Peyer's patch (tissue), 4 donors: ENCODE results near the gene TUBE1. TPM values are rescaled to one million over a fixed set of nuclear protein-coding genes. Genes with fewer than 3 reads are reported as not detected.

Experiments
- DNase-seq, 3 donors: peaks; one replicate each; pipeline ENCODE4 v3.0.0-alpha.2; 2017 to 2019
- H3K27ac ChIP-seq, 4 donors: fragments of 200-600 bp; sonication (generic); one replicate each; pipeline ENCODE4 v1.5.1; 2016 to 2019
- H3K27me3 ChIP-seq, 2 donors: fragments of 200-600 bp; sonication (generic); one replicate each; pipeline ENCODE4 v1.5.1; 2019
- H3K36me3 ChIP-seq, 3 donors: fragments of 200-600 bp; sonication (generic); one replicate each; pipeline ENCODE4 v1.5.1; 2016 to 2019
- H3K4me1 ChIP-seq, 4 donors: fragments of 200-600 bp; sonication (generic); one replicate each; pipeline ENCODE4 v1.5.1; 2016 to 2019
- H3K4me3 ChIP-seq, 4 donors: fragments of 200-600 bp; sonication (generic); 1 replicate in 3 of 4; 2 replicates in 1 of 4; pipeline ENCODE4 v1.5.1; 2016 to 2019; ENCODE audit warnings: mild to moderate bottlenecking in 1 of 4
- H3K9me3 ChIP-seq, 4 donors: fragments of 200-600 bp; sonication (generic); one replicate each; pipeline ENCODE4 v1.5.1; 2016 to 2019; ENCODE audit warnings: mild to moderate bottlenecking in 1 of 4
- POLR2A ChIP-seq, 2 donors: fragments of 450-650 bp; IDR thresholded peaks; one replicate each; pipeline ENCODE4 v1.5.1; 2017; ENCODE audit warnings: antibody characterized with exemption in 2 of 2, mild to moderate bottlenecking in 2 of 2, moderate library complexity in 2 of 2
- total RNA-seq, 4 donors: library from RNA; depleted of rRNA; stranded (reverse); fragments of >200 nt; gene quantifications; one replicate each; pipeline ENCODE4 v1.1.0, GENCODE V29; 2016
- TF ChIP-seq, protein P1 (sequence below), 6 experiments: fragments of 450-650 bp in 4 of 6; fragments of 200-600 bp in 2 of 6; sonication (generic) in 1 of 6; IDR thresholded peaks; one replicate each; pipeline ENCODE4 v1.5.1; 2017 to 2019; ENCODE audit warnings: antibody characterized with exemption in 6 of 6, mild to moderate bottlenecking in 3 of 6, moderate library complexity in 1 of 6

Gene TUBE1
- total RNA-seq, 4 donors from 2014 or later = 20.1 to 46.2 (median 24.9) TPM

DNA sequence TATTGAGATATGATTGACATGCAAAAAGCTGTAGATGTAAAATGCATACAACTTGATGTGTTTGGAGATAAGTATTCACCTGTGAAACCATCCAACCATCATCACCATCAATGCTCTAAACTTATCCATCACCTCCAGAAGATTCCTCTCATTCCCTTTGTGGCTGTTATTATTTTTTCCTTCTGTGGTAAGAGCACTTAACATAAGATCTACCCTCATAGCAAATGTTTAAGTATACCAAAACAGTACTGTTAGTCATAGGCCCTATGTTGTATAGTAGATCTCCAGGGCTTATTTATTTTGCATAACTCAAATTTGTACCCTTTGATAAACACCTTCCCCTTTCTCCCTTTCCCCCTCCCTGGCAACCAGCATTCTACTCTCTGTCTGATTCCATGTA is 64.5 kb downstream of the TUBE1 start:
- no peak overlapping the region for H3K4me3 ChIP-seq
- DNase-seq = no peak
- TF ChIP-seq, protein P1, sequence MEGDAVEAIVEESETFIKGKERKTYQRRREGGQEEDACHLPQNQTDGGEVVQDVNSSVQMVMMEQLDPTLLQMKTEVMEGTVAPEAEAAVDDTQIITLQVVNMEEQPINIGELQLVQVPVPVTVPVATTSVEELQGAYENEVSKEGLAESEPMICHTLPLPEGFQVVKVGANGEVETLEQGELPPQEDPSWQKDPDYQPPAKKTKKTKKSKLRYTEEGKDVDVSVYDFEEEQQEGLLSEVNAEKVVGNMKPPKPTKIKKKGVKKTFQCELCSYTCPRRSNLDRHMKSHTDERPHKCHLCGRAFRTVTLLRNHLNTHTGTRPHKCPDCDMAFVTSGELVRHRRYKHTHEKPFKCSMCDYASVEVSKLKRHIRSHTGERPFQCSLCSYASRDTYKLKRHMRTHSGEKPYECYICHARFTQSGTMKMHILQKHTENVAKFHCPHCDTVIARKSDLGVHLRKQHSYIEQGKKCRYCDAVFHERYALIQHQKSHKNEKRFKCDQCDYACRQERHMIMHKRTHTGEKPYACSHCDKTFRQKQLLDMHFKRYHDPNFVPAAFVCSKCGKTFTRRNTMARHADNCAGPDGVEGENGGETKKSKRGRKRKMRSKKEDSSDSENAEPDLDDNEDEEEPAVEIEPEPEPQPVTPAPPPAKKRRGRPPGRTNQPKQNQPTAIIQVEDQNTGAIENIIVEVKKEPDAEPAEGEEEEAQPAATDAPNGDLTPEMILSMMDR (IDR thresholded peaks at IDR 0.05) = no peak
- TF ChIP-seq POLR2A (IDR thresholded peaks at IDR 0.05) = no peak
- H3K4me1 ChIP-seq = no peaks in the 10 kb centered on the region
- no peaks in the 10 kb centered on the region for H3K9me3 ChIP-seq
- no peaks in the 10 kb centered on the region for H3K36me3 ChIP-seq
- H3K27ac ChIP-seq = no peak overlapping the region
- H3K27me3 ChIP-seq = no peaks in the 10 kb centered on the region

DNA sequence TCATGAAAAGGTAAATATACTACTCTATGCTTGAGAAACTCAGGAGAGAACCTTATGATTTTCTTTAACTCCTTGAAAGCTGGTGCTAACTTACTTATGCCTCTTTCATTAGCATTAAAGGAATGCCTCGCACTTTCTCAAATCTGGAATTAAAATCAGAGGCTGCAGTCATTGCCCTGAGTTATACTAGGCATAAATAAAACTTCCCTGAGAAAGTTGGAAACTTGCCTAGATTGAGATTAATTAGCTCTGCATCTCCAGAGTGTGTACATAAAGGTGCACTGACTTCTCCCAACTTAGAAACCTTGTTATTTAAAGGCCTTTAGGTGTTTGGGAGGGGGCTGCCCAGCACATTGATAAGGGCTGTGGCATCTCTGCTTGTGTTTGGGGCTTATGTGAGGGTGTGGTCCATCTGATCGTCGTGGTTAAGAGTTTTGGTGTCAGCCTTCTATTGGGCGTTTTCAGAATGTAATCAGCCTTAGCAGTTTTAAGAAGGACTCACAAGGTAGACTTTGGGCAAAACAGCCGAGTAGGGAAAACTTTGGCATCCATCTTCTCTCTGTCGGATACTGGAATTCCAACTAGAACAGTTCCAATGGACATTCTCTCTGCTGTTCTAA is 65.5 kb downstream of the TUBE1 start:
- TF ChIP-seq, protein P1 (IDR thresholded peaks at IDR 0.05) = no peak
- TF ChIP-seq POLR2A (IDR thresholded peaks at IDR 0.05) = no peak
- Histone ChIP-seq H3K4me1 (no peaks in the 10 kb centered on the region), H3K27me3 (no peaks in the 10 kb centered on the region), H3K36me3 (no peaks in the 10 kb centered on the region), H3K9me3 (no peaks in the 10 kb centered on the region), H3K27ac (no peak overlapping the region), H3K4me3 (no peak overlapping the region)
- DNase-seq = no peak

Other genes with a start within 250 kb of the TUBE1 start
- 100 to 1,000 TPM in 1 of 4 donors, 10 to 100 TPM in 3; 55.3 to 249 (median 74.3) TPM for gene FYN, start 214.0 kb downstream of the TUBE1 start, total RNA-seq
- not detected for gene CCN6, start 33.4 kb downstream of the TUBE1 start, total RNA-seq
- gene FAM229B, start 109 bp upstream of the TUBE1 start, total RNA-seq = 10 to 100 TPM in 1 of 4 donors, 1 to 10 TPM in 2, not detected in 1; 1.2 to 13.2 (median 2.9) TPM
- gene LAMA4, start 167.1 kb upstream of the TUBE1 start, total RNA-seq = 10 to 100 TPM in 3 of 4 donors, 1 to 10 TPM in 1; 10.0 to 99.0 (median 28.9) TPM